Measurements from ENCODE around the gene MUC5AC.

DNA sequence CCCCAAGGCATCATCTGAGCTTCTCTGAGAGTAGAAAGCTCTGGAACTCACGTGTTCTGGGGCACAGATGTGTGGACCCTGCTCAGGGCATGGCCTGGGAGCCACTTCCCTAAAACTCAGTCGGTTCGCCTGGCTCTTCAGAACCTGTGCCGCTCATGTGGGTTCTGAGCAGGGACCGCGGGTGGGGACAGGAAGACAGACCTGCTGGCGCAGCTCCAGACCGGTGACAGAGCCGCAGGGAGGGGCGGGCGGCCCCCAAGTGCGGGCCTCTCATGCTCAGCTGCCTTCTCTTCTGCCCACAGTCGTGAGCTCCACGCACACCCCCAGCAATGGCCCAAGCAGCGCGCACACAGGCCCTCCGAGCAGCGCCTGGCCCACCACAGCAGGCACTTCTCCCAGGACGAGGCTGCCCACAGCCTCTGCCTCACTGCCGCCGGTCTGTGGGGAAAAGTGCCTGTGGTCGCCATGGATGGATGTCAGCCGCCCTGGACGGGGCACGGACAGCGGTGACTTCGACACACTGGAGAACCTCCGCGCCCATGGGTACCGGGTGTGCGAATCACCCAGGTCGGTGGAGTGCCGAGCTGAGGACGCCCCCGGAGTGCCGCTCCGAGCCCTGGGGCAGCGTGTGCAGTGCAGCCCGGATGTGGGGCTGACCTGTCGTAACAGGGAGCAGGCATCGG lies 24.2 kb downstream of the MUC5AC start:
- TF ChIP-seq L3MBTL2 (conservative IDR thresholded peaks at IDR 0.05), result no peak
- TF ChIP-seq BHLHE40 (IDR thresholded peaks at IDR 0.05; ENCODE audit: borderline replicate concordance), result no peak
- TF ChIP-seq HDGF (IDR thresholded peaks at IDR 0.05; ENCODE audit: borderline replicate concordance), result no peak
- TF ChIP-seq FOXA1 (IDR thresholded peaks at IDR 0.05), result no peak
- no peak for TF ChIP-seq SP1 (IDR thresholded peaks at IDR 0.05)
- no peak for TF ChIP-seq FOXM1 (IDR thresholded peaks at IDR 0.05; ENCODE audit: borderline replicate concordance)
- no peak for TF ChIP-seq ZNF384 (IDR thresholded peaks at IDR 0.05)

Measured in HEK293T (cell line).